ENCODE measurements around the gene CHM. TPM values are rescaled to one million over a fixed set of nuclear protein-coding genes. Genes with fewer than 3 reads are reported as not detected.
"Not testable (repeated sequence)": the region's sequence is repeated elsewhere in the genome, so short reads cannot be mapped to it uniquely, and the experiment has no call there.

Gene CHM
- total RNA-seq, 2 donors from 2014 or later = 11.2 to 17.3 TPM

- not testable (repeated sequence) for H3K27ac Mint-ChIP-seq; DNase-seq; H3K27me3 Mint-ChIP-seq; ATAC-seq; H3K9me3 ChIP-seq (ENCODE audit: control insufficient read depth, low read length, poor library complexity, severe bottlenecking); H3K4me3 Mint-ChIP-seq; H3K36me3 Mint-ChIP-seq (ENCODE audit: low read depth)
- H3K4me1 Mint-ChIP-seq = peaks cover 18% of the 10 kb centered on the region
Measured at GRCh38 chrX:85916656-85917280, 130.6 kb downstream of the CHM start.

- Mint-ChIP-seq H3K4me3 (no peak overlapping the region), H3K27ac (no peak overlapping the region), H3K4me1 (peaks cover 18% of the 10 kb centered on the region), H3K36me3 (ENCODE audit: low read depth) (peaks cover 4% of the 10 kb centered on the region), H3K27me3 (no peaks in the 10 kb centered on the region)
- no peaks in the 10 kb centered on the region for H3K9me3 ChIP-seq (ENCODE audit: control insufficient read depth, low read length, poor library complexity, severe bottlenecking)
- no peak for ATAC-seq
- no peak for DNase-seq
Measured at GRCh38 chrX:85914431-85914830, 132.9 kb downstream of the CHM start.

- ATAC-seq (no peak), DNase-seq (no peak)
- Mint-ChIP-seq H3K36me3 (ENCODE audit: low read depth) (peaks cover 5% of the 10 kb centered on the region), H3K27me3 (no peaks in the 10 kb centered on the region), H3K4me3 (no peak overlapping the region), H3K27ac (no peak overlapping the region), H3K4me1 (peaks cover 6% of the 10 kb centered on the region)
- H3K9me3 ChIP-seq (ENCODE audit: control insufficient read depth, low read length, poor library complexity, severe bottlenecking) = no peaks in the 10 kb centered on the region
Measured at GRCh38 chrX:85907316-85907715, 140.0 kb downstream of the CHM start.

- DNase-seq = no peak
- H3K27ac Mint-ChIP-seq = no peak overlapping the region
- H3K4me1 Mint-ChIP-seq = peaks cover 6% of the 10 kb centered on the region
- H3K4me3 Mint-ChIP-seq = no peak overlapping the region
- ATAC-seq = no peak
- no peaks in the 10 kb centered on the region for H3K27me3 Mint-ChIP-seq
- H3K9me3 ChIP-seq (ENCODE audit: control insufficient read depth, low read length, poor library complexity, severe bottlenecking) = no peaks in the 10 kb centered on the region
- peaks cover 5% of the 10 kb centered on the region for H3K36me3 Mint-ChIP-seq (ENCODE audit: low read depth)
Measured at GRCh38 chrX:85906399-85906798, 141.0 kb downstream of the CHM start.

GRCh38 chrX:85905851-85906250 lies 141.5 kb downstream of the CHM start:
- DNase-seq (no peak), ATAC-seq (no peak)
- no peaks in the 10 kb centered on the region for H3K9me3 ChIP-seq (ENCODE audit: control insufficient read depth, low read length, poor library complexity, severe bottlenecking)
- H3K4me1 Mint-ChIP-seq = peaks cover 6% of the 10 kb centered on the region
- H3K27me3 Mint-ChIP-seq = no peaks in the 10 kb centered on the region
- no peak overlapping the region for H3K4me3 Mint-ChIP-seq
- no peak overlapping the region for H3K27ac Mint-ChIP-seq
- H3K36me3 Mint-ChIP-seq (ENCODE audit: low read depth) = peaks cover 5% of the 10 kb centered on the region

- no peak for ATAC-seq
- Mint-ChIP-seq H3K27ac (no peak overlapping the region), H3K36me3 (ENCODE audit: low read depth) (peaks cover 5% of the 10 kb centered on the region), H3K27me3 (no peaks in the 10 kb centered on the region), H3K4me3 (no peak overlapping the region), H3K4me1 (peaks cover 6% of the 10 kb centered on the region)
- H3K9me3 ChIP-seq (ENCODE audit: control insufficient read depth, low read length, poor library complexity, severe bottlenecking) = no peaks in the 10 kb centered on the region
- DNase-seq = no peak
Measured at GRCh38 chrX:85903692-85904471, 143.5 kb downstream of the CHM start.

- H3K36me3 Mint-ChIP-seq (ENCODE audit: low read depth) = peaks cover 4% of the 10 kb centered on the region
- H3K27ac Mint-ChIP-seq = no peak overlapping the region
- H3K4me3 Mint-ChIP-seq = no peak overlapping the region
- DNase-seq = no peak
- no peak for ATAC-seq
- peaks cover 2% of the 10 kb centered on the region for H3K4me1 Mint-ChIP-seq
- no peaks in the 10 kb centered on the region for H3K9me3 ChIP-seq (ENCODE audit: control insufficient read depth, low read length, poor library complexity, severe bottlenecking)
- no peaks in the 10 kb centered on the region for H3K27me3 Mint-ChIP-seq
Measured at GRCh38 chrX:85897362-85898126, 149.8 kb downstream of the CHM start.

GRCh38 chrX:85882601-85883000 lies 164.8 kb downstream of the CHM start:
- Mint-ChIP-seq H3K4me1 (no peaks in the 10 kb centered on the region), H3K27ac (no peak overlapping the region), H3K36me3 (ENCODE audit: low read depth) (no peaks in the 10 kb centered on the region), H3K27me3 (no peaks in the 10 kb centered on the region), H3K4me3 (no peak overlapping the region)
- no peak for ATAC-seq
- no peaks in the 10 kb centered on the region for H3K9me3 ChIP-seq (ENCODE audit: control insufficient read depth, low read length, poor library complexity, severe bottlenecking)
- DNase-seq = no peak

- peaks cover 5% of the 10 kb centered on the region for H3K9me3 ChIP-seq (ENCODE audit: control insufficient read depth, low read length, poor library complexity, severe bottlenecking)
- no peak for ATAC-seq
- Mint-ChIP-seq H3K4me3 (no peak overlapping the region), H3K4me1 (no peaks in the 10 kb centered on the region), H3K36me3 (ENCODE audit: low read depth) (peaks cover 3% of the 10 kb centered on the region), H3K27ac (no peak overlapping the region), H3K27me3 (no peaks in the 10 kb centered on the region)
- no peak for DNase-seq
Measured at GRCh38 chrX:85870585-85870984, 176.8 kb downstream of the CHM start.

GRCh38 chrX:85865324-85865723 lies 182.0 kb downstream of the CHM start:
- no peak overlapping the region for H3K27ac Mint-ChIP-seq
- no peaks in the 10 kb centered on the region for H3K27me3 Mint-ChIP-seq
- DNase-seq (no peak), ATAC-seq (no peak)
- H3K4me1 Mint-ChIP-seq = peaks cover 2% of the 10 kb centered on the region
- H3K4me3 Mint-ChIP-seq = no peak overlapping the region
- H3K36me3 Mint-ChIP-seq (ENCODE audit: low read depth) = peaks cover 7% of the 10 kb centered on the region
- peaks cover 2% of the 10 kb centered on the region for H3K9me3 ChIP-seq (ENCODE audit: control insufficient read depth, low read length, poor library complexity, severe bottlenecking)

GRCh38 chrX:85859426-85859825 lies 187.9 kb downstream of the CHM start:
- Mint-ChIP-seq H3K36me3 (ENCODE audit: low read depth) (no peaks in the 10 kb centered on the region), H3K4me3 (no peak overlapping the region), H3K27ac (no peak overlapping the region), H3K27me3 (no peaks in the 10 kb centered on the region), H3K4me1 (peaks cover 2% of the 10 kb centered on the region)
- ATAC-seq (no peak), DNase-seq (no peak)
- no peaks in the 10 kb centered on the region for H3K9me3 ChIP-seq (ENCODE audit: control insufficient read depth, low read length, poor library complexity, severe bottlenecking)

- H3K9me3 ChIP-seq (ENCODE audit: control insufficient read depth, low read length, poor library complexity, severe bottlenecking) = no peaks in the 10 kb centered on the region
- DNase-seq (no peak), ATAC-seq (no peak)
- Mint-ChIP-seq H3K27ac (no peak overlapping the region), H3K4me3 (no peak overlapping the region), H3K4me1 (no peaks in the 10 kb centered on the region), H3K27me3 (no peaks in the 10 kb centered on the region), H3K36me3 (ENCODE audit: low read depth) (peaks cover 2% of the 10 kb centered on the region)
Measured at GRCh38 chrX:85851418-85851817, 195.9 kb downstream of the CHM start.

GRCh38 chrX:85836868-85837267 lies 210.5 kb downstream of the CHM start:
- Mint-ChIP-seq H3K27me3 (no peaks in the 10 kb centered on the region), H3K27ac (no peak overlapping the region), H3K36me3 (ENCODE audit: low read depth) (no peaks in the 10 kb centered on the region), H3K4me1 (no peaks in the 10 kb centered on the region), H3K4me3 (no peak overlapping the region)
- H3K9me3 ChIP-seq (ENCODE audit: control insufficient read depth, low read length, poor library complexity, severe bottlenecking) = no peaks in the 10 kb centered on the region
- no peak for ATAC-seq
- no peak for DNase-seq

All from T-helper 17 cell (primary cell).